Mammary epithelial cell (primary cell): ENCODE measurements around the gene INTS4.

ENCODE experiments used
- EZH2 ChIP-seq: IDR thresholded peaks from 2 replicates; pipeline ENCODE4 v1.6.1; 2012; ENCODE audit warnings: low read length, inconsistent platforms, borderline replicate concordance
- TF ChIP-seq, protein P1 (sequence below), 2 donors: IDR thresholded peaks in 1 of 2; conservative IDR thresholded peaks in 1 of 2; 2 replicates each; pipeline ENCODE4 v1.5.1; 2011 to 2012; ENCODE audit warnings: inconsistent platforms in 2 of 2, low read length in 2 of 2, mild to moderate bottlenecking in 2 of 2, control low read depth in 1 of 2, low read depth in 1 of 2; ENCODE audit not compliant: insufficient read depth in 1 of 2; ENCODE audit errors: extremely low read depth in 1 of 2

DNA sequence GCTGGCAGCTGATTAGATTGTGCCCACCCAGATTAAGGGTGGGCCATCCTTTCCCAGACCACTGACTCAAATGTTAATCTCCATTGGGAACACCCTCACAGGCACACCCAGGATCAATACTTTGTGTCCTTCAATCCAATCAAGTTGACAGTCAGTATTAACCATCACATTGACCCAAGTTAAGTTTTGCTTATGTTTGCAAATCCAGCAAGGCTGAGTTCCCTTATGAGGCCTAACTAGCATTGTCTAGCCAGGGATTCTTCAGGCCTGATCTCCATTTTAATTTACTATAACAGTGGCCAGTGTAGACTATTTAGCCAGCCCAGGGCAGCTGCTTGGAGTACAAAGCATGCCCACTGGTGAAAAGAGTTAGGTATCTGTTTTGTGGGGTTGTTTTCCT lies 30.9 kb upstream of the INTS4 start:
- TF ChIP-seq, protein P1, sequence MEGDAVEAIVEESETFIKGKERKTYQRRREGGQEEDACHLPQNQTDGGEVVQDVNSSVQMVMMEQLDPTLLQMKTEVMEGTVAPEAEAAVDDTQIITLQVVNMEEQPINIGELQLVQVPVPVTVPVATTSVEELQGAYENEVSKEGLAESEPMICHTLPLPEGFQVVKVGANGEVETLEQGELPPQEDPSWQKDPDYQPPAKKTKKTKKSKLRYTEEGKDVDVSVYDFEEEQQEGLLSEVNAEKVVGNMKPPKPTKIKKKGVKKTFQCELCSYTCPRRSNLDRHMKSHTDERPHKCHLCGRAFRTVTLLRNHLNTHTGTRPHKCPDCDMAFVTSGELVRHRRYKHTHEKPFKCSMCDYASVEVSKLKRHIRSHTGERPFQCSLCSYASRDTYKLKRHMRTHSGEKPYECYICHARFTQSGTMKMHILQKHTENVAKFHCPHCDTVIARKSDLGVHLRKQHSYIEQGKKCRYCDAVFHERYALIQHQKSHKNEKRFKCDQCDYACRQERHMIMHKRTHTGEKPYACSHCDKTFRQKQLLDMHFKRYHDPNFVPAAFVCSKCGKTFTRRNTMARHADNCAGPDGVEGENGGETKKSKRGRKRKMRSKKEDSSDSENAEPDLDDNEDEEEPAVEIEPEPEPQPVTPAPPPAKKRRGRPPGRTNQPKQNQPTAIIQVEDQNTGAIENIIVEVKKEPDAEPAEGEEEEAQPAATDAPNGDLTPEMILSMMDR (conservative IDR thresholded peaks at IDR 0.05 in 1 of 2, IDR thresholded peaks at IDR 0.05 in 1 of 2; ENCODE audit: extremely low read depth in 1 of 2, insufficient read depth in 1 of 2, low read depth in 1 of 2, low read length in 2 of 2) = no peak
- TF ChIP-seq EZH2 = no peak
